DND-41 (cell line): ENCODE results near the gene NRXN2.

Experiments used
- EZH2 ChIP-seq: IDR thresholded peaks from 3 replicates; pipeline ENCODE4 v1.6.1; 2012; ENCODE audit warnings: borderline replicate concordance, low read depth, mild to moderate bottlenecking, moderate library complexity, low read length, inconsistent platforms; ENCODE audit not compliant: severe bottlenecking
- TF ChIP-seq, protein P1 (sequence below): IDR thresholded peaks from 2 replicates; pipeline ENCODE4 v1.5.1; 2012; ENCODE audit warnings: borderline replicate concordance, low read length, moderate library complexity, mild to moderate bottlenecking; ENCODE audit not compliant: poor library complexity, severe bottlenecking; ENCODE audit errors: extremely low read depth

DNA sequence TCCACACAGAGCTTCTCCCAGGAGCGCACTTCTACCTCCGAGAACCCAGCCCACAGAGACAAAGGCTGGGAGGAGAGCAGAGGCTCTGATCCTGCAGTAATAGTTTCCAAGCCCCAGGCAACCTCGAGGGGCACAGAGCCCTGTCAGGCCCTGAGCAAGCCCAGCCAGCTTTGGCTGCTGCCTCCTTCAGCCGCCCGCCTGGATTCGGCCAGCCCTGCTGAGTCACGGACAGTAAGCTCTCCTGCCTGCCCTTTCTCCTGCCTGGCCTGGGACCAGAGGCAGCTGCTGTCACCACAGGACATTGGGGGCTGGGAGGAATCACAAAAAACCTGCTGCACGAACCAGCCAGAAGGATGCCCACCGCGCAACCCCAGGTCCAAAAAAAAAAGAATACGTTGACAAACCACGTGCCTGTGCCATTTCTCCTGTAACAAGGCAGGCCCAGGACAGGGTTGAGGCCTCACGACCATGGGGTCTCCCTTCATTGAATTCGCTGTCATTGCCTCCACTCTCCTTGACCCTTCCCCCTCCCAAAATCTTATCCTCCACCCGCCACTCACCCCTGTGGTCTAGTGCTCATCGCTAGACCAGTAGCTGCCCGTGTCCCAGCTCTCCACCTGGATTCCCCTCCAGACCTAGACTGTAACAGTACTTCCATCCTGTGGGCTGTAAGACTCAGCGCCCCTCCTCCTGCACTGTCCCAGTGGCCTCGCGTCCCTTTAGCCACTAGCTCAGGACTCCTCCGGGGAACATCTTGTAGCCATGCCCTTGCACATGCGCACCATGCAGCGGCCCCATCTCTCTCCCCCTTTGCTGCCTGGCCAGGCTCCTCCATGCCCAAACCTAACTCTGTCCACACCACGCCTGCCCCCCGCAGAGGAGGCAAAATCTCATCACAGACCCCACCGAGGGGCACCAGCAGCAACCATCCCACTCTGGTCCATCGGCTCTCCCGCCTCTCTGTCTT lies 139.4 kb downstream of the NRXN2 start:
- no peak for TF ChIP-seq EZH2
- TF ChIP-seq, protein P1, sequence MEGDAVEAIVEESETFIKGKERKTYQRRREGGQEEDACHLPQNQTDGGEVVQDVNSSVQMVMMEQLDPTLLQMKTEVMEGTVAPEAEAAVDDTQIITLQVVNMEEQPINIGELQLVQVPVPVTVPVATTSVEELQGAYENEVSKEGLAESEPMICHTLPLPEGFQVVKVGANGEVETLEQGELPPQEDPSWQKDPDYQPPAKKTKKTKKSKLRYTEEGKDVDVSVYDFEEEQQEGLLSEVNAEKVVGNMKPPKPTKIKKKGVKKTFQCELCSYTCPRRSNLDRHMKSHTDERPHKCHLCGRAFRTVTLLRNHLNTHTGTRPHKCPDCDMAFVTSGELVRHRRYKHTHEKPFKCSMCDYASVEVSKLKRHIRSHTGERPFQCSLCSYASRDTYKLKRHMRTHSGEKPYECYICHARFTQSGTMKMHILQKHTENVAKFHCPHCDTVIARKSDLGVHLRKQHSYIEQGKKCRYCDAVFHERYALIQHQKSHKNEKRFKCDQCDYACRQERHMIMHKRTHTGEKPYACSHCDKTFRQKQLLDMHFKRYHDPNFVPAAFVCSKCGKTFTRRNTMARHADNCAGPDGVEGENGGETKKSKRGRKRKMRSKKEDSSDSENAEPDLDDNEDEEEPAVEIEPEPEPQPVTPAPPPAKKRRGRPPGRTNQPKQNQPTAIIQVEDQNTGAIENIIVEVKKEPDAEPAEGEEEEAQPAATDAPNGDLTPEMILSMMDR, result no peak
